DOHH2 (cell line): ENCODE measurements around the gene LSAMP.
A peak's percentile ranks its signal among the peaks of the same experiment; 100 is the strongest.
"Not testable (repeated sequence)": the region's sequence is repeated elsewhere in the genome, so short reads cannot be mapped to it uniquely, and the experiment has no call there.

Experiments
- H3F3A ChIP-seq: fragments of 200-600 bp; sonication (generic), shearing (Covaris generic); 2 replicates; pipeline ENCODE4 v1.6.0; 2016; ENCODE audit warnings: antibody characterized with exemption, mild to moderate bottlenecking; ENCODE audit not compliant: control insufficient read depth, insufficient read depth
- H3K27ac ChIP-seq: fragments of 200-600 bp; sonication (generic); 2 replicates; pipeline ENCODE4 v1.5.1; 2014; ENCODE audit warnings: low read depth, mild to moderate bottlenecking, low read length, moderate library complexity
- H3K27me3 ChIP-seq: fragments of 200-600 bp; sonication (generic); 2 replicates; pipeline ENCODE4 v1.6.1; 2014; ENCODE audit warnings: mild to moderate bottlenecking, low read length, mixed read lengths; ENCODE audit not compliant: control insufficient read depth
- H3K36me3 ChIP-seq: fragments of 200-600 bp; sonication (generic); 2 replicates; pipeline ENCODE4 v1.6.1; 2014; ENCODE audit warnings: mild to moderate bottlenecking, low read length, moderate library complexity, mixed read lengths; ENCODE audit not compliant: control insufficient read depth
- H3K4me1 ChIP-seq: fragments of 200-600 bp; sonication (generic); 2 replicates; pipeline ENCODE4 v1.6.1; 2014; ENCODE audit warnings: mild to moderate bottlenecking, low read length, mixed read lengths; ENCODE audit not compliant: control insufficient read depth
- H3K4me2 ChIP-seq: fragments of 200-600 bp; sonication (generic); 2 replicates; pipeline ENCODE4 v1.6.0; 2014; ENCODE audit warnings: mild to moderate bottlenecking, low read length, moderate library complexity
- H3K4me3 ChIP-seq: fragments of 200-600 bp; sonication (generic); 2 replicates; pipeline ENCODE4 v1.5.1; 2014; ENCODE audit warnings: mild to moderate bottlenecking, low read length, mixed read lengths
- H3K79me2 ChIP-seq: fragments of 200-600 bp; sonication (generic); 2 replicates; pipeline ENCODE4 v1.6.1; 2014; ENCODE audit warnings: mild to moderate bottlenecking, low read length, mixed read lengths; ENCODE audit not compliant: control insufficient read depth
- H3K9me2 ChIP-seq: fragments of 200-600 bp; sonication (generic); replicated peaks from 2 replicates; pipeline ENCODE4 v1.6.1; 2014; ENCODE audit warnings: mild to moderate bottlenecking, low read length, mixed read lengths; ENCODE audit not compliant: control insufficient read depth
- H3K9me3 ChIP-seq: fragments of 200-600 bp; sonication (generic); 2 replicates; pipeline ENCODE4 v1.6.1; 2014; ENCODE audit warnings: antibody characterized with exemption, low read length, mixed read lengths; ENCODE audit not compliant: control insufficient read depth, insufficient read depth
- H4K20me1 ChIP-seq: fragments of 200-600 bp; sonication (generic); 2 replicates; pipeline ENCODE4 v1.6.0; 2014; ENCODE audit warnings: low read depth, mild to moderate bottlenecking, antibody characterized with exemption, low read length, moderate library complexity; ENCODE audit not compliant: control insufficient read depth, insufficient read depth
- EZH2phosphoT487 ChIP-seq: fragments of 200-600 bp; sonication (generic); IDR thresholded peaks from 2 replicates; pipeline ENCODE4 v1.6.1; 2017; ENCODE audit warnings: borderline replicate concordance, mild to moderate bottlenecking, antibody characterized with exemption, low read length, moderate library complexity, mixed read lengths
- TF ChIP-seq, protein P1 (sequence below): fragments of 200-600 bp; sonication (generic); IDR thresholded peaks from one replicate; pipeline ENCODE4 v1.5.1; 2014; ENCODE audit warnings: antibody characterized with exemption, mild to moderate bottlenecking, low read depth, low read length; ENCODE audit not compliant: poor library complexity, severe bottlenecking

The LSAMP gene

DNA sequence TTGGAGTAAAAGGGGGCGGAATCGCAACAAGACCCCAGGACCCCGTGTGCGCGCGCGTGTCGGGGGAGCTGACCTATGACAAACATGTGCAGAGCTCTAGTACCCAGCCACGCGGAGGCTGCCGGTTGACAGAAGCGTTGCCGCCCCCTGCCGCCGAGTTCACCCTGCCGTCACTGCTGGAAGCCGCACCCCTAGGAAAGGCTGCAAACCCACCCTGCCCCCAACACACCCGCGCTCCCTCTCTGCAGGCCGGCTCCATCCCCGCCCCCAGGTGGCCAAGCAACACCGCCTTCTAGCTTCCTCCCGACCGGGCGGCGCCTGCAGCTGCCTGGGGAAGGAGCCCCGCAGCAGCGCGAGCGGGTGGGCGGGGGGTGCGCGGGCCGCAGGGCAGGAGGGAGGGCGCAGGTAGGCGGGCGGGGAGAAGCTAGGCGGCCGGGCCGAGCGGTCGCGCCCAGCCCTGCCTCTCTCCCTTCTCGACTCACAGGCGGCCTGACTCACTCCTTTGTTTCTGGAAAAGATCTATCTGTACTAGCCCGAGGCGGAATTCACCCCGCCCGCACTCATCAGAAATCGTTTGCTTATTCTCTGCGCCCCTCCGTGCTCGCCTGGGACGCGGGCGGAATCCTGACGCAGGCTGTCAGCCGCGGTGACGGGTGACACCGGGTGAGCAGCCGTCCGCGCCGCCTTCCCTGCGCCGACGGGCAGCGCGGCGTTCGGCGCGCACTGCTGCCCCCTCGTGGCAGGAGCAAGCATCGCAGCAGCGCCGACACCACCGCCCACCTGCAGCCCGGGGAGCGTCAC is 661.1 kb downstream of the LSAMP start:
- no peaks in the 10 kb centered on the region for H3K9me3 ChIP-seq
- no peaks in the 10 kb centered on the region for H3F3A ChIP-seq
- H3K4me2 ChIP-seq: peak overlapping the region; percentile 87
- H4K20me1 ChIP-seq: no peaks in the 10 kb centered on the region
- H3K27ac ChIP-seq: peak overlapping the region; percentile 62
- H3K9me2 ChIP-seq: no peaks in the 10 kb centered on the region
- H3K27me3 ChIP-seq: peaks cover 14% of the 10 kb centered on the region
- H3K79me2 ChIP-seq: no peaks in the 10 kb centered on the region
- H3K4me3 ChIP-seq: peak overlapping the region; percentile 84
- peaks cover 12% of the 10 kb centered on the region for H3K4me1 ChIP-seq
- TF ChIP-seq, protein P1, sequence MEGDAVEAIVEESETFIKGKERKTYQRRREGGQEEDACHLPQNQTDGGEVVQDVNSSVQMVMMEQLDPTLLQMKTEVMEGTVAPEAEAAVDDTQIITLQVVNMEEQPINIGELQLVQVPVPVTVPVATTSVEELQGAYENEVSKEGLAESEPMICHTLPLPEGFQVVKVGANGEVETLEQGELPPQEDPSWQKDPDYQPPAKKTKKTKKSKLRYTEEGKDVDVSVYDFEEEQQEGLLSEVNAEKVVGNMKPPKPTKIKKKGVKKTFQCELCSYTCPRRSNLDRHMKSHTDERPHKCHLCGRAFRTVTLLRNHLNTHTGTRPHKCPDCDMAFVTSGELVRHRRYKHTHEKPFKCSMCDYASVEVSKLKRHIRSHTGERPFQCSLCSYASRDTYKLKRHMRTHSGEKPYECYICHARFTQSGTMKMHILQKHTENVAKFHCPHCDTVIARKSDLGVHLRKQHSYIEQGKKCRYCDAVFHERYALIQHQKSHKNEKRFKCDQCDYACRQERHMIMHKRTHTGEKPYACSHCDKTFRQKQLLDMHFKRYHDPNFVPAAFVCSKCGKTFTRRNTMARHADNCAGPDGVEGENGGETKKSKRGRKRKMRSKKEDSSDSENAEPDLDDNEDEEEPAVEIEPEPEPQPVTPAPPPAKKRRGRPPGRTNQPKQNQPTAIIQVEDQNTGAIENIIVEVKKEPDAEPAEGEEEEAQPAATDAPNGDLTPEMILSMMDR: peak; percentile 95
- TF ChIP-seq EZH2phosphoT487: no peak
- no peaks in the 10 kb centered on the region for H3K36me3 ChIP-seq

DNA sequence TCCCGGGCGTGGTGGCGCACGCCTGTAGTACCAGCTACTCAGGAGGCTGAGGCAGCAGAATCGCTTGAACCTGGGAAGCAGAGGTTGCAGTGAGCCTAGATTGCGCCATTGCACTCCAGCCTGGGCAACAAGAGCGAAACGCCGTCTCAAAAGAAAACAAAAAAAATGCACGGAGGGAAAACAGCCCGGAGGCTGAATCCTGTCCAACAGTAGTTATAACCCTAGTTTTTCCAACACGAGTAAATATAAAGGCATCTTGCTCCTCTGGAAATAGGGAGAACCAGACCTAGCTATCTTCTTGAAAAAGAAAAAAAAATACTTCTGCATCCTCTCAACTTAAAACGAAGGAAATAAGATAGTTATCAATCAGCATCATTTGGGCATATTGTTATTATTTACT is 661.9 kb downstream of the LSAMP start:
- H3K4me3 ChIP-seq: peak overlapping the region; percentile 84
- H3K79me2 ChIP-seq, H4K20me1 ChIP-seq, H3K9me3 ChIP-seq, H3F3A ChIP-seq, H3K36me3 ChIP-seq, H3K9me2 ChIP-seq, H3K27ac ChIP-seq: not testable (repeated sequence)
- H3K27me3 ChIP-seq: peaks cover 14% of the 10 kb centered on the region
- peaks cover 12% of the 10 kb centered on the region for H3K4me1 ChIP-seq
- peak overlapping the region; percentile 87 for H3K4me2 ChIP-seq

DNA sequence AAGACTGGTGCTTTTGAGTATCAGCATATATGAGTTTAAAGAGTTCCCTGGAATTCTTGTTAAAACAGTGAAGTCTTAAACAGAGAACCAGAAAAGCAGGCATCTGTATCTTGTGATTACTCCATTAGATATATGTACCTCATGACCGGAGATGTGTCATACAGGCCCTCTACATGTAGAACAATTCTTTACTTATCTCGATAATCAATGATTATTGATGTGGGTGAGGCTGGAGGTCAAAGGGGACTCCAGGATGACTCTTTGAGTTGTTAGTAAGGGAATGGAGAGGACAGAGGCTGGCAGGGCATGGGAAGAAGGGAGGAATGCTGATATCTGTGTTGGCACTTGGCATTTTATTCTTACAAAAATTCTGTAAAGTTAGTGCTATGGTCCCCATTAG is 666.3 kb downstream of the LSAMP start:
- Histone ChIP-seq H4K20me1 (no peaks in the 10 kb centered on the region), H3K4me1 (peaks cover 2% of the 10 kb centered on the region; the same call in 1 of the 2 replicates), H3K36me3 (no peaks in the 10 kb centered on the region), H3K9me3 (no peaks in the 10 kb centered on the region), H3K27me3 (peaks cover 5% of the 10 kb centered on the region), H3F3A (no peaks in the 10 kb centered on the region), H3K9me2 (no peaks in the 10 kb centered on the region), H3K79me2 (no peaks in the 10 kb centered on the region), H3K4me3 (no peak overlapping the region), H3K4me2 (no peak overlapping the region), H3K27ac (no peak overlapping the region)
- TF ChIP-seq EZH2phosphoT487: no peak
- TF ChIP-seq, protein P1: no peak

DNA sequence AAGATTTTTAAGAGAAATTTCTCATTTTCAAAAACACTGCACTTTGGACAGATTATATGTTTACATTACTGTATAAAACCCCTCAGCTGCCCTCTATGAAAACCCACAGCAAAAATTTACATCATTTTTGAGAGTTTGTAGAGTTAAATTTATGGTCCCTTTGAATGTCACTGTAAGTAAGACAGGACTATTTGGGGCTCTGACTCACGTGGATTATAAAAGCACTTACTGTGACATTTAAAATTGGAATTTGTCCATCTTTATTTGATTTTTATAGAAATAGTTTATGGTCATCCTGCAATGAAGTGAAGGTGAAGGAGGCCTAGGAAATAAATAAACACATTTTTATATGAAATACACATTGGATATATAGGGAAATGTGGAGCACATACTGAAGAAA is 672.3 kb downstream of the LSAMP start:
- Histone ChIP-seq H4K20me1 (no peaks in the 10 kb centered on the region), H3K4me3 (no peak overlapping the region), H3K9me3 (no peaks in the 10 kb centered on the region), H3K79me2 (no peaks in the 10 kb centered on the region), H3K4me2 (no peak overlapping the region), H3K27me3 (peaks cover 9% of the 10 kb centered on the region), H3K9me2 (no peaks in the 10 kb centered on the region), H3K36me3 (no peaks in the 10 kb centered on the region), H3K4me1 (no peaks in the 10 kb centered on the region), H3K27ac (no peak overlapping the region), H3F3A (no peaks in the 10 kb centered on the region)
- TF ChIP-seq, protein P1: no peak
- TF ChIP-seq EZH2phosphoT487: no peak
